Measurements from ENCODE around the gene SPANXN5.
"Not testable (repeated sequence)": the region's sequence is repeated elsewhere in the genome, so short reads cannot be mapped to it uniquely, and the experiment has no call there.

DNA sequence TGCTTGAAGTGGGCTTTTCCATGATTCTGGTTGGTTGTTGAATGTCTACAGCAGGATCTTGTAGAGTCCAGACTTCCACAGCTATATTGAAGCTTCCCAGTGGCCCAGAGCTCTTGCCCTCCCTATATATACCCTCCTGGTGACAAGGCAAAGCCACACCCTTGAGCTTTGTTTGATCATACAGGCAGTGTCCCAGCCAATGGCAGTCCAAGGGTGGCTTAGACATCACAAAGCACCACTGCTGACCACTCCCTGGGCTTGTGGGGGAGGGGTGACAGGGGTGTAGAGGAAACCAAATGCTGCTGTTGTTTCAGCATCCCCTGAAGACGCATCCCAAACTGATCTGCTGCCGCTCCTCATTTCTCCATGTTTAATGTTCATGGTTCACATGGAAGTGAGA lies at the start of gene SPANXN5:
- TF ChIP-seq POLR2A (IDR thresholded peaks at IDR 0.05): not testable (repeated sequence)
- TF ChIP-seq, protein P1, sequence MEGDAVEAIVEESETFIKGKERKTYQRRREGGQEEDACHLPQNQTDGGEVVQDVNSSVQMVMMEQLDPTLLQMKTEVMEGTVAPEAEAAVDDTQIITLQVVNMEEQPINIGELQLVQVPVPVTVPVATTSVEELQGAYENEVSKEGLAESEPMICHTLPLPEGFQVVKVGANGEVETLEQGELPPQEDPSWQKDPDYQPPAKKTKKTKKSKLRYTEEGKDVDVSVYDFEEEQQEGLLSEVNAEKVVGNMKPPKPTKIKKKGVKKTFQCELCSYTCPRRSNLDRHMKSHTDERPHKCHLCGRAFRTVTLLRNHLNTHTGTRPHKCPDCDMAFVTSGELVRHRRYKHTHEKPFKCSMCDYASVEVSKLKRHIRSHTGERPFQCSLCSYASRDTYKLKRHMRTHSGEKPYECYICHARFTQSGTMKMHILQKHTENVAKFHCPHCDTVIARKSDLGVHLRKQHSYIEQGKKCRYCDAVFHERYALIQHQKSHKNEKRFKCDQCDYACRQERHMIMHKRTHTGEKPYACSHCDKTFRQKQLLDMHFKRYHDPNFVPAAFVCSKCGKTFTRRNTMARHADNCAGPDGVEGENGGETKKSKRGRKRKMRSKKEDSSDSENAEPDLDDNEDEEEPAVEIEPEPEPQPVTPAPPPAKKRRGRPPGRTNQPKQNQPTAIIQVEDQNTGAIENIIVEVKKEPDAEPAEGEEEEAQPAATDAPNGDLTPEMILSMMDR (IDR thresholded peaks at IDR 0.05): not testable (repeated sequence)
